DOHH2 (cell line): ENCODE measurements around the gene AQP6.

ENCODE experiments used
- CTCF ChIP-seq: fragments of 200-600 bp; sonication (generic); IDR thresholded peaks from one replicate; pipeline ENCODE4 v1.5.1; 2014; ENCODE audit warnings: antibody characterized with exemption, mild to moderate bottlenecking, low read depth, low read length; ENCODE audit not compliant: poor library complexity, severe bottlenecking
- EZH2phosphoT487 ChIP-seq: fragments of 200-600 bp; sonication (generic); IDR thresholded peaks from 2 replicates; pipeline ENCODE4 v1.6.1; 2017; ENCODE audit warnings: borderline replicate concordance, mild to moderate bottlenecking, antibody characterized with exemption, low read length, moderate library complexity, mixed read lengths

DNA sequence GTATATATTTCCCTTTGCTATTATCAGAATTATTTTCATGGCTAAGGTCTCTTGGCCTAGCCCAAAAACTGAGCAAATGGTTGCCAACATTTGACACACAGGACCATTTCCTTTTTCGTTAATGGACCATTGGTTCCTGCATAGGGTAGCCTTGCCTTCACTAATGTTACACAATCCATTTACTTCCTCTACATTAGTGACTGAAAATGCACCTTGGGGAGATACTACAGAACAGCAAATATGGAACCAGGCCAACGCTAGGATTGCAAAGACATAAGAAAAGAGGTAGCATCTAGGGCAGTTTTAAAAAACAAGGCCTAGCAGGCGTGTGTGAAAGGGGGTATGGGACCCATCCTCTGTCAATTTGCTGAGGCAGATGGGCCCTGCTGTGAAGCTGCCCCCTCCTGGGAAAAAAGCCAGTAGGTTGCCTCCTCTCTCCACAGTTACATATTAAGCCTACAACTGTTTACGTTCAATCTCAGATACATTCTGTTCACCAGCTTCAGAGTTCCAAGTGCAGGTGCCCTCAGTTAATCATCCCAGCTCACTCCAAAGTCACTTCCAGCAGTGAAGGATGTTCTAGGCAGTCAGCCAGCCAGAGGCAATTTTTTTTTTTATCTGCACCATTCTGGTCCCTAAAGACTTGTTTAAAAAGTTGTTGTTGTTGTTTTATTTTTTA lies 15.0 kb downstream of the AQP6 start:
- no peak for TF ChIP-seq CTCF
- TF ChIP-seq EZH2phosphoT487: no peak
